HepG2 (cell line): ENCODE data around the gene TMEM260. TPM values are rescaled to one million over a fixed set of nuclear protein-coding genes. Genes with fewer than 3 reads are reported as not detected.
A peak's percentile ranks its signal among the peaks of the same experiment; 100 is the strongest.

ENCODE experiments used
- ATAC-seq: fragments of 200-7000 bp; cut with Tn5 transposase; 3 replicates; pipeline ENCODE4 v1.9.1; 2020; ENCODE audit warnings: mild to moderate bottlenecking, moderate library complexity
- BruUV-seq: library from RNA; stranded (reverse); fragments of 400-500 nt; replicated peaks from 2 replicates; lab custom pipeline; 2021; lab: Mats Ljungman, UMichigan
- CTCF ChIA-PET: fragments of 300-600 bp; formaldehyde crosslinking; extraction: SDS; loops from one replicate; lab custom pipeline; 2021; ENCODE audit warnings: low total read pairs, inconsistent platforms, low intra/inter-chr PET ratio; lab: Yijun Ruan, JAX
- POLR2A ChIA-PET: fragments of 350-600 bp; sonication (Branson Sonifier 250); formaldehyde crosslinking; loops from one replicate; lab custom pipeline; 2020; ENCODE audit warnings: antibody characterized with exemption, inconsistent platforms; lab: Yijun Ruan, JAX
- DNase-seq: peaks from one replicate; pipeline ENCODE4 v3.0.0-alpha.2; 2015; ENCODE audit warnings: low spot score
- FAIRE-seq: peaks from 3 replicates; lab custom pipeline; 2011; peaks lifted over from hg19 to GRCh38; lab: Jason Lieb, UNC
- H2AFZ ChIP-seq: one replicate; pipeline ENCODE4 v1.6.1; 2011; ENCODE audit warnings: low read length, inconsistent platforms
- H3K27ac ChIP-seq: fragments of 300-600 bp; 3 replicates; pipeline ENCODE4 v1.8.0; 2011; ENCODE audit warnings: mixed run types, mild to moderate bottlenecking, mixed read lengths, low read length, inconsistent platforms; ENCODE audit not compliant: insufficient read depth; ENCODE audit errors: extremely low read length
- H3K27me3 ChIP-seq, 2 experiments: fragments of 200-600 bp in 1 of 2; 2 replicates in 1 of 2; 3 replicates in 1 of 2; pipeline versions ENCODE4 v1.6.0 to v1.8.0; 2011; ENCODE audit warnings: low read length in 2 of 2, mild to moderate bottlenecking in 2 of 2, moderate library complexity in 2 of 2, inconsistent platforms in 1 of 2; ENCODE audit not compliant: insufficient read depth in 2 of 2, control insufficient read depth in 1 of 2
- H3K36me3 ChIP-seq, 2 experiments: fragments of 200-600 bp in 1 of 2; replicated peaks in 1 of 2; 2 replicates in 1 of 2; 3 replicates in 1 of 2; pipeline versions ENCODE4 v1.5.1 to v1.8.0; 2011; ENCODE audit warnings: low read length in 2 of 2, inconsistent platforms in 1 of 2; ENCODE audit not compliant: insufficient read depth in 2 of 2, control insufficient read depth in 1 of 2
- H3K4me1 ChIP-seq: 2 replicates; pipeline ENCODE4 v1.5.1; 2012; ENCODE audit warnings: low read length, inconsistent platforms; ENCODE audit not compliant: insufficient read depth
- H3K4me2 ChIP-seq: 2 replicates; pipeline ENCODE4 v1.6.0; 2011; ENCODE audit warnings: low read depth, low read length, inconsistent platforms
- H3K4me3 ChIP-seq, 3 experiments: fragments of 200-600 bp in 1 of 3; sonication (generic), shearing (Covaris generic) in 1 of 3; replicated peaks in 1 of 3; 2 replicates each; pipeline ENCODE4 v1.5.1; 2011 to 2016; ENCODE audit warnings: low read length in 3 of 3, inconsistent platforms in 2 of 3, low read depth in 2 of 3, mild to moderate bottlenecking in 2 of 3, control low read depth in 1 of 3, mixed read lengths in 1 of 3; ENCODE audit not compliant: insufficient read depth in 1 of 3
- H3K79me2 ChIP-seq: one replicate; pipeline ENCODE4 v1.6.1; 2011; ENCODE audit warnings: low read length, inconsistent platforms; ENCODE audit not compliant: insufficient read depth
- H3K9ac ChIP-seq: 2 replicates; pipeline ENCODE4 v1.6.0; 2011; ENCODE audit warnings: mild to moderate bottlenecking, low read depth, low read length, inconsistent platforms; ENCODE audit not compliant: insufficient read depth
- H3K9me3 ChIP-seq: 2 replicates; pipeline ENCODE4 v1.5.1; 2012; ENCODE audit warnings: mild to moderate bottlenecking, low read length
- H4K20me1 ChIP-seq: 2 replicates; pipeline ENCODE4 v1.6.0; 2011; ENCODE audit warnings: inconsistent platforms, mild to moderate bottlenecking, low read length, moderate library complexity; ENCODE audit not compliant: insufficient read depth
- DR1 ChIP-seq: sonication (generic); formaldehyde crosslinking; IDR thresholded peaks from 2 replicates; pipeline ENCODE4 v1.8.0; 2021; ENCODE audit warnings: mild to moderate bottlenecking, missing genetic modification reagents, inconsistent platforms
- EHMT2 ChIP-seq: fragments of 200-600 bp; sonication (generic); IDR thresholded peaks from 2 replicates; pipeline ENCODE4 v1.7.0; 2017; ENCODE audit warnings: antibody characterized with exemption, low read depth, low read length, borderline replicate concordance
- FLYWCH1 ChIP-seq: sonication (generic); formaldehyde crosslinking; IDR thresholded peaks from 2 replicates; pipeline ENCODE4 v1.8.1; 2023; ENCODE audit warnings: mild to moderate bottlenecking, missing genetic modification reagents
- IKZF1 ChIP-seq: fragments of 450-650 bp; IDR thresholded peaks from 2 replicates; pipeline ENCODE4 v1.7.1; 2016
- KAT2B ChIP-seq: fragments of 150-350 bp; IDR thresholded peaks from 2 replicates; pipeline ENCODE4 v1.6.1; 2014; ENCODE audit warnings: low read depth, low read length, borderline replicate concordance
- KLF15 ChIP-seq: sonication (generic); formaldehyde crosslinking; IDR thresholded peaks from 2 replicates; pipeline ENCODE4 v1.8.1; 2023; ENCODE audit warnings: borderline replicate concordance, mild to moderate bottlenecking, inconsistent platforms, missing genetic modification reagents, mixed read lengths
- MAFF ChIP-seq: IDR thresholded peaks from 2 replicates; pipeline ENCODE4 v1.6.1; 2011; ENCODE audit warnings: low read depth, low read length, improper control_type of control experiment
- NFYC ChIP-seq: IDR thresholded peaks from 2 replicates; pipeline ENCODE4 v1.6.1; 2016; ENCODE audit warnings: missing genetic modification reagents, missing compliant biosample characterization
- ZNF674 ChIP-seq: sonication (generic); formaldehyde crosslinking; IDR thresholded peaks from 2 replicates; pipeline ENCODE4 v1.5.0; 2020; ENCODE audit warnings: low read depth, mild to moderate bottlenecking, missing genetic modification reagents
- ZNF883 ChIP-seq: sonication (generic); formaldehyde crosslinking; IDR thresholded peaks from 2 replicates; pipeline ENCODE4 v1.5.1; 2020; ENCODE audit warnings: mild to moderate bottlenecking, missing genetic modification reagents; ENCODE audit errors: not compliant biosample characterization
- WGBS: methylation state at CpG from one replicate; pipeline ENCODE4 v1.1.6; 2017; ENCODE audit warnings: low lambda C conversion rate; 5-methylcytosine and 5-hydroxymethylcytosine counted together
- in situ Hi-C: cut with HindIII; loops from 2 replicates; pipeline ENCODE4 v1.10.0; 2017; ENCODE audit warnings: low pct_unique_long_range_greater_than_20kb; ENCODE audit not compliant: extremely low pct_ligation_motif_present
- intact Hi-C: fragments of 100-400 bp; cut with micrococcal nuclease; formaldehyde crosslinking; loops from one replicate; pipeline ENCODE4 v1.10.0; 2022; ENCODE audit not compliant: unreplicated experiment
- polyA plus RNA-seq, 8 experiments: library from polyadenylated mRNA; depleted of rRNA in 3 of 8; stranded (reverse) in 7 of 8; unstranded in 1 of 8; fragments of >200 nt; fragmentation: Illumina TruSeq in 4 of 8; extraction: Trizol in 4 of 8; gene quantifications; 2 replicates each; pipeline versions ENCODE4 v1.2.1 to v1.2.3, GENCODE V29; 2011 to 2016; ENCODE audit warnings: low read depth in 4 of 8, missing spikeins in 1 of 8, mixed read lengths in 1 of 8; ENCODE audit not compliant: insufficient read depth in 1 of 8
- total RNA-seq, 5 experiments: library from RNA; depleted of rRNA; stranded (reverse); fragments of >200 nt; fragmentation: Illumina TruSeq; extraction: Trizol; gene quantifications; 2 replicates each; pipeline ENCODE4 v1.2.3, GENCODE V29; 2016; ENCODE audit warnings: low read depth in 1 of 5
- TF ChIP-seq, protein P1 (sequence below): IDR thresholded peaks from 2 replicates; pipeline ENCODE4 v1.6.1; 2016; ENCODE audit warnings: low read depth, missing genetic modification reagents, missing compliant biosample characterization
- TF ChIP-seq, protein P2 (sequence below): sonication (generic); formaldehyde crosslinking; IDR thresholded peaks from 2 replicates; pipeline ENCODE4 v1.4.0; 2020; ENCODE audit warnings: missing genetic modification reagents, borderline replicate concordance
- TF ChIP-seq, protein P3 (sequence below): sonication (generic); formaldehyde crosslinking; IDR thresholded peaks from 2 replicates; pipeline ENCODE4 v1.4.0; 2020; ENCODE audit warnings: mild to moderate bottlenecking, missing genetic modification reagents

Gene TMEM260
- total and polyA plus RNA-seq, 2 of the 13 experiments (the other 11 are each of a cell fraction or from before 2014, with no cell fraction given), result 7.7 to 9.3 TPM

DNA sequence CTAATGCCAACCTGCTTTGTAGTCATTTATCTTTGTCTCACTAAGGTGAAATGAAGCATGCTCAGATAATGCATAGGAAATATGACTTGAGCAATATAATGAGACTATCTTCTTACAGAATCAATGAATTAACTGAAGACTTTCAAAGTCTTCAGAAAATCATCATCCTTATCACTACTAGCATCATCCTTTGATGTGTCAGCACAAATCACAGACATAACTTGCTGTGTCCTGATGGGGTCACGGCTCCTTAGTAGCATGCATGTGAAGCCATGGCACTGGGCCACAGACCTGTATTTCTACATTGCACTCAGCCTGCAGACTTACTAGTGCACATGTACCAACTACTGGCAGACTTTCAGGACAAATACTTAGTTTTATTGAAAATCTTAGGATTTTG, 18.9 kb downstream of the TMEM260 start:
- FAIRE-seq (no peak), DNase-seq (no peak), ATAC-seq (no peak)
- H3K9ac ChIP-seq, result no peak overlapping the region
- in situ Hi-C loops, result no loop called here
- no peak overlapping the region for H2AFZ ChIP-seq
- H4K20me1 ChIP-seq, result no peaks in the 10 kb centered on the region
- ChIA-PET POLR2A (no interaction called here), CTCF (no interaction called here)
- no peaks in the 10 kb centered on the region for H3K27me3 ChIP-seq
- no peaks in the 10 kb centered on the region for H3K79me2 ChIP-seq
- intact Hi-C loops, result no loop called here
- no peaks in the 10 kb centered on the region for H3K9me3 ChIP-seq
- 100% methylated on average over 1 of the region's 1 CpG for WGBS
- BruUV-seq, result no TSS peak
- H3K4me3 ChIP-seq, result no peak overlapping the region
- H3K36me3 ChIP-seq, result peaks cover 0 to 2% of the 10 kb centered on the region in 2 experiments; a peak in 2 of 5 replicates
- no peak overlapping the region for H3K4me2 ChIP-seq
- H3K27ac ChIP-seq, result no peak overlapping the region
- peaks cover 12% of the 10 kb centered on the region for H3K4me1 ChIP-seq
- TF ChIP-seq NFYC (CRISPR knock-in tag) (no peak), DR1 (CRISPR knock-in tag) (no peak), ZNF674 (CRISPR knock-in tag) (no peak), EHMT2 (no peak), FLYWCH1 (no peak), ZNF883 (no peak), IKZF1 (no peak), KLF15 (no peak), MAFF (peak; percentile 59), KAT2B (no peak)
- TF ChIP-seq, protein P1, sequence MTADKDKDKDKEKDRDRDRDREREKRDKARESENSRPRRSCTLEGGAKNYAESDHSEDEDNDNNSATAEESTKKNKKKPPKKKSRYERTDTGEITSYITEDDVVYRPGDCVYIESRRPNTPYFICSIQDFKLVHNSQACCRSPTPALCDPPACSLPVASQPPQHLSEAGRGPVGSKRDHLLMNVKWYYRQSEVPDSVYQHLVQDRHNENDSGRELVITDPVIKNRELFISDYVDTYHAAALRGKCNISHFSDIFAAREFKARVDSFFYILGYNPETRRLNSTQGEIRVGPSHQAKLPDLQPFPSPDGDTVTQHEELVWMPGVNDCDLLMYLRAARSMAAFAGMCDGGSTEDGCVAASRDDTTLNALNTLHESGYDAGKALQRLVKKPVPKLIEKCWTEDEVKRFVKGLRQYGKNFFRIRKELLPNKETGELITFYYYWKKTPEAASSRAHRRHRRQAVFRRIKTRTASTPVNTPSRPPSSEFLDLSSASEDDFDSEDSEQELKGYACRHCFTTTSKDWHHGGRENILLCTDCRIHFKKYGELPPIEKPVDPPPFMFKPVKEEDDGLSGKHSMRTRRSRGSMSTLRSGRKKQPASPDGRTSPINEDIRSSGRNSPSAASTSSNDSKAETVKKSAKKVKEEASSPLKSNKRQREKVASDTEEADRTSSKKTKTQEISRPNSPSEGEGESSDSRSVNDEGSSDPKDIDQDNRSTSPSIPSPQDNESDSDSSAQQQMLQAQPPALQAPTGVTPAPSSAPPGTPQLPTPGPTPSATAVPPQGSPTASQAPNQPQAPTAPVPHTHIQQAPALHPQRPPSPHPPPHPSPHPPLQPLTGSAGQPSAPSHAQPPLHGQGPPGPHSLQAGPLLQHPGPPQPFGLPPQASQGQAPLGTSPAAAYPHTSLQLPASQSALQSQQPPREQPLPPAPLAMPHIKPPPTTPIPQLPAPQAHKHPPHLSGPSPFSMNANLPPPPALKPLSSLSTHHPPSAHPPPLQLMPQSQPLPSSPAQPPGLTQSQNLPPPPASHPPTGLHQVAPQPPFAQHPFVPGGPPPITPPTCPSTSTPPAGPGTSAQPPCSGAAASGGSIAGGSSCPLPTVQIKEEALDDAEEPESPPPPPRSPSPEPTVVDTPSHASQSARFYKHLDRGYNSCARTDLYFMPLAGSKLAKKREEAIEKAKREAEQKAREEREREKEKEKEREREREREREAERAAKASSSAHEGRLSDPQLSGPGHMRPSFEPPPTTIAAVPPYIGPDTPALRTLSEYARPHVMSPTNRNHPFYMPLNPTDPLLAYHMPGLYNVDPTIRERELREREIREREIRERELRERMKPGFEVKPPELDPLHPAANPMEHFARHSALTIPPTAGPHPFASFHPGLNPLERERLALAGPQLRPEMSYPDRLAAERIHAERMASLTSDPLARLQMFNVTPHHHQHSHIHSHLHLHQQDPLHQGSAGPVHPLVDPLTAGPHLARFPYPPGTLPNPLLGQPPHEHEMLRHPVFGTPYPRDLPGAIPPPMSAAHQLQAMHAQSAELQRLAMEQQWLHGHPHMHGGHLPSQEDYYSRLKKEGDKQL (CRISPR knock-in tag), result no peak
- TF ChIP-seq, protein P2, sequence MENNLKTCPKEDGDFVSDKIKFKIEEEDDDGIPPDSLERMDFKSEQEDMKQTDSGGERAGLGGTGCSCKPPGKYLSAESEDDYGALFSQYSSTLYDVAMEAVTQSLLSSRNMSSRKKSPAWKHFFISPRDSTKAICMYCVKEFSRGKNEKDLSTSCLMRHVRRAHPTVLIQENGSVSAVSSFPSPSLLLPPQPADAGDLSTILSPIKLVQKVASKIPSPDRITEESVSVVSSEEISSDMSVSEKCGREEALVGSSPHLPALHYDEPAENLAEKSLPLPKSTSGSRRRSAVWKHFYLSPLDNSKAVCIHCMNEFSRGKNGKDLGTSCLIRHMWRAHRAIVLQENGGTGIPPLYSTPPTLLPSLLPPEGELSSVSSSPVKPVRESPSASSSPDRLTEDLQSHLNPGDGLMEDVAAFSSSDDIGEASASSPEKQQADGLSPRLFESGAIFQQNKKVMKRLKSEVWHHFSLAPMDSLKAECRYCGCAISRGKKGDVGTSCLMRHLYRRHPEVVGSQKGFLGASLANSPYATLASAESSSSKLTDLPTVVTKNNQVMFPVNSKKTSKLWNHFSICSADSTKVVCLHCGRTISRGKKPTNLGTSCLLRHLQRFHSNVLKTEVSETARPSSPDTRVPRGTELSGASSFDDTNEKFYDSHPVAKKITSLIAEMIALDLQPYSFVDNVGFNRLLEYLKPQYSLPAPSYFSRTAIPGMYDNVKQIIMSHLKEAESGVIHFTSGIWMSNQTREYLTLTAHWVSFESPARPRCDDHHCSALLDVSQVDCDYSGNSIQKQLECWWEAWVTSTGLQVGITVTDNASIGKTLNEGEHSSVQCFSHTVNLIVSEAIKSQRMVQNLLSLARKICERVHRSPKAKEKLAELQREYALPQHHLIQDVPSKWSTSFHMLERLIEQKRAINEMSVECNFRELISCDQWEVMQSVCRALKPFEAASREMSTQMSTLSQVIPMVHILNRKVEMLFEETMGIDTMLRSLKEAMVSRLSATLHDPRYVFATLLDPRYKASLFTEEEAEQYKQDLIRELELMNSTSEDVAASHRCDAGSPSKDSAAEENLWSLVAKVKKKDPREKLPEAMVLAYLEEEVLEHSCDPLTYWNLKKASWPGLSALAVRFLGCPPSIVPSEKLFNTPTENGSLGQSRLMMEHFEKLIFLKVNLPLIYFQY (CRISPR knock-in tag), result no peak
- TF ChIP-seq, protein P3, sequence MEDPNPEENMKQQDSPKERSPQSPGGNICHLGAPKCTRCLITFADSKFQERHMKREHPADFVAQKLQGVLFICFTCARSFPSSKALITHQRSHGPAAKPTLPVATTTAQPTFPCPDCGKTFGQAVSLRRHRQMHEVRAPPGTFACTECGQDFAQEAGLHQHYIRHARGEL (CRISPR knock-in tag), result no peak
